Neural crest cell (in vitro differentiated cells): ENCODE data around the gene EHBP1. TPM values are rescaled to one million over a fixed set of nuclear protein-coding genes. Genes with fewer than 3 reads are reported as not detected.
A peak's percentile ranks its signal among the peaks of the same experiment; 100 is the strongest.

Experiments
- DNase-seq: peaks from one replicate; pipeline ENCODE4 v3.0.0; 2021; ENCODE audit warnings: low read depth, mixed read lengths, low spot score
- H3K27ac Mint-ChIP-seq: one replicate; pipeline ENCODE4 v1.8.0; 2021; ENCODE audit warnings: mild to moderate bottlenecking, mixed read lengths; ENCODE audit not compliant: unreplicated experiment
- H3K27me3 Mint-ChIP-seq: 2 replicates; pipeline ENCODE4 v1.8.0; 2021; ENCODE audit warnings: low read depth, mild to moderate bottlenecking, mixed read lengths
- H3K36me3 Mint-ChIP-seq: 2 replicates; pipeline ENCODE4 v1.8.0; 2021; ENCODE audit warnings: low read depth, mild to moderate bottlenecking, mixed read lengths
- H3K4me1 Mint-ChIP-seq: 2 replicates; pipeline ENCODE4 v1.8.0; 2021; ENCODE audit warnings: mixed read lengths
- H3K4me3 Mint-ChIP-seq: one replicate; pipeline ENCODE4 v1.8.0; 2021; ENCODE audit warnings: mild to moderate bottlenecking, mixed read lengths
- H3K9me3 Mint-ChIP-seq: 2 replicates; pipeline ENCODE4 v1.8.0; 2021; ENCODE audit warnings: mixed read lengths
- CTCF ChIP-seq: fragments of 200-600 bp; sonication (generic); conservative IDR thresholded peaks from 2 replicates; pipeline ENCODE4 v1.5.0; 2021; ENCODE audit warnings: antibody characterized with exemption, mild to moderate bottlenecking
- total RNA-seq: library from RNA; stranded (reverse); gene quantifications from 2 replicates; pipeline ENCODE4 v1.2.1, GENCODE V29; 2021

EHBP1 gene
- total RNA-seq, 1 donor from 2014 or later, result 42.3 TPM

DNA sequence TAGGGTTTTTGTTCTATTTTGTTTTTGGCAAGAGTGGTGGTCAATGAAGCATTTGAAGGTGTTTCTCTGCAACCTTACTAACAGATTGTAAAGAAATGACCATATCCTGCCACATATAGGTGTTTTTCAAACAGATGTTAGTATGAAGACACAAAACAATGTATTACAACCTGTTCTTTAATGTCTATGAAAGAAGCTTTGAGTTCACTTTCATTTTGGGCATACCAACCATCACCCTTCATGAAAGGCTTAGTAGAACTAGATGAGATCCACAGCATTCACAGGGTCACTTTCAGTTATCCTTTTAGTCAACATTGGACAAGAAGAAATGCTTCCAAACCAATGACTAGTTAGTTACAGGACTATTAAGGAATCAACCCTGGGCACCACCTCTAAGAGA, 95.1 kb downstream of the EHBP1 start:
- no peaks in the 10 kb centered on the region for H3K9me3 Mint-ChIP-seq
- H3K36me3 Mint-ChIP-seq, result no peaks in the 10 kb centered on the region
- H3K27ac Mint-ChIP-seq, result no peak overlapping the region
- no peak for DNase-seq
- no peak for TF ChIP-seq CTCF
- H3K4me1 Mint-ChIP-seq, result peaks cover 4% of the 10 kb centered on the region
- H3K4me3 Mint-ChIP-seq, result no peak overlapping the region
- no peaks in the 10 kb centered on the region for H3K27me3 Mint-ChIP-seq

GRCh38 chr2:62801110-62801509, 95.6 kb downstream of the EHBP1 start:
- Mint-ChIP-seq H3K27me3 (no peaks in the 10 kb centered on the region), H3K4me3 (no peak overlapping the region), H3K36me3 (peaks cover under 1% of the 10 kb centered on the region), H3K4me1 (peaks cover 4% of the 10 kb centered on the region), H3K27ac (no peak overlapping the region), H3K9me3 (no peaks in the 10 kb centered on the region)
- no peak for TF ChIP-seq CTCF
- no peak for DNase-seq

- no peaks in the 10 kb centered on the region for H3K9me3 Mint-ChIP-seq
- H3K4me3 Mint-ChIP-seq, result no peak overlapping the region
- no peak overlapping the region for H3K27ac Mint-ChIP-seq
- peaks cover 3% of the 10 kb centered on the region for H3K36me3 Mint-ChIP-seq
- DNase-seq, result no peak
- H3K27me3 Mint-ChIP-seq, result no peaks in the 10 kb centered on the region
- peak; percentile 16 for TF ChIP-seq CTCF
- peaks cover 4% of the 10 kb centered on the region for H3K4me1 Mint-ChIP-seq
Observed at GRCh38 chr2:62801814-62802523, 96.5 kb downstream of the EHBP1 start.

- Mint-ChIP-seq H3K36me3 (peaks cover 14% of the 10 kb centered on the region), H3K27me3 (no peaks in the 10 kb centered on the region), H3K9me3 (peaks cover 4% of the 10 kb centered on the region), H3K4me3 (no peak overlapping the region), H3K4me1 (peaks cover 4% of the 10 kb centered on the region), H3K27ac (no peak overlapping the region)
- TF ChIP-seq CTCF, result no peak
- DNase-seq, result no peak
Observed at GRCh38 chr2:62803961-62804360, 98.4 kb downstream of the EHBP1 start.

DNA sequence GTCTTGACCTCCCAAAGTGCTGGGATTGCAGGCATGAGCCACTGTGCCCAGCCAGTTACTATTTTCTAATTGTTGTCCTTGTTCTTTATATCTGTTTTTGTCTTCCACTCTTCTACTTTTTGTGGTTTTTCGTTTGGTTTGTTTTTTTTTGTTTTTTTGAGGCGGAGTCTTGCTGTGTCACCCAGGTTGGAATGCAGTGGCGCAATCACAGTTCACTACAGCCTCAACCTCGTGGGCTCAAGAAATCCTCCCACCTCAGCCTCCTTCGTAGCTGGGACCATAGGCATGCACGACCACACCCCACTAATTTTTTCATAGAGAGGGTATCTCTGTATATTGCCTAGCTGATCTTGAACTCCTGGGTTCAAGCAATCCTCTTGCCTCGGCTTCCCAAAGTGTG, 100.7 kb downstream of the EHBP1 start:
- TF ChIP-seq CTCF, result no peak
- peaks cover 4% of the 10 kb centered on the region for H3K9me3 Mint-ChIP-seq
- no peak for DNase-seq
- no peak overlapping the region for H3K27ac Mint-ChIP-seq
- H3K4me3 Mint-ChIP-seq, result no peak overlapping the region
- H3K27me3 Mint-ChIP-seq, result no peaks in the 10 kb centered on the region
- H3K4me1 Mint-ChIP-seq, result peaks cover 4% of the 10 kb centered on the region
- peaks cover 14% of the 10 kb centered on the region for H3K36me3 Mint-ChIP-seq
